Gastroesophageal sphincter (tissue), 4 donors: ENCODE data around the gene SH3PXD2B. TPM values are rescaled to one million over a fixed set of nuclear protein-coding genes. Genes with fewer than 3 reads are reported as not detected.
A peak's percentile ranks its signal among the peaks of the same experiment; 100 is the strongest.

Experiments
- ATAC-seq: fragments of 150-250 bp; one replicate; pipeline ENCODE4 v1.9.1; 2016; ENCODE audit warnings: mild to moderate bottlenecking, moderate library complexity
- H3K27ac ChIP-seq, 4 donors: fragments of 200-600 bp; sonication (generic) in 3 of 4; 1 replicate in 3 of 4; 2 replicates in 1 of 4; pipeline ENCODE4 v1.5.1; 2016 to 2019
- H3K27me3 ChIP-seq: fragments of 200-600 bp; sonication (generic); one replicate; pipeline ENCODE4 v1.5.1; 2019
- H3K36me3 ChIP-seq, 2 donors: fragments of 200-600 bp; sonication (generic); one replicate each; pipeline ENCODE4 v1.5.1; 2019; ENCODE audit warnings: control low read depth in 1 of 2
- H3K4me1 ChIP-seq, 3 donors: fragments of 200-600 bp; sonication (generic); 1 replicate in 2 of 3; 2 replicates in 1 of 3; pipeline ENCODE4 v1.5.1; 2016 to 2019; ENCODE audit warnings: control low read depth in 2 of 3
- H3K4me3 ChIP-seq, 2 donors: fragments of 200-600 bp; sonication (generic); one replicate each; pipeline ENCODE4 v1.5.1; 2019; ENCODE audit warnings: mild to moderate bottlenecking in 1 of 2, moderate library complexity in 1 of 2
- H3K9me3 ChIP-seq, 3 donors: fragments of 200-600 bp; sonication (generic); one replicate each; pipeline ENCODE4 v1.5.1; 2017 to 2019; ENCODE audit warnings: control low read depth in 2 of 3
- EP300 ChIP-seq: sonication (generic); formaldehyde crosslinking; IDR thresholded peaks from one replicate; pipeline ENCODE4 v1.6.1; 2017; ENCODE audit warnings: antibody characterized with exemption, mild to moderate bottlenecking
- POLR2A ChIP-seq, 2 donors: fragments of 450-650 bp; IDR thresholded peaks; one replicate each; pipeline ENCODE4 v1.6.1; 2017; ENCODE audit warnings: antibody characterized with exemption in 2 of 2, mild to moderate bottlenecking in 2 of 2, moderate library complexity in 1 of 2
- POLR2AphosphoS5 ChIP-seq: sonication (generic); formaldehyde crosslinking; IDR thresholded peaks from one replicate; pipeline ENCODE4 v1.6.1; 2017; ENCODE audit warnings: antibody characterized with exemption
- WGBS, 2 donors: methylation state at CpG; one replicate each; pipeline ENCODE4 v1.1.5; 2018; ENCODE audit warnings: low coverage in 1 of 2; 5-methylcytosine and 5-hydroxymethylcytosine counted together
- total RNA-seq, 4 donors: library from RNA; depleted of rRNA; stranded (reverse); fragments of >200 nt; gene quantifications; one replicate each; pipeline ENCODE4 v1.1.0, GENCODE V29; 2016
- TF ChIP-seq, protein P1 (sequence below), 4 experiments: fragments of 200-600 bp in 2 of 4; fragments of 450-650 bp in 2 of 4; sonication (generic) in 1 of 4; IDR thresholded peaks; one replicate each; pipeline ENCODE4 v1.5.1; 2017 to 2019; ENCODE audit warnings: antibody characterized with exemption in 4 of 4, mild to moderate bottlenecking in 2 of 4, moderate library complexity in 2 of 4

The SH3PXD2B gene
- total RNA-seq, 4 donors from 2014 or later = 40.2 to 80.9 (median 56.0) TPM

- no peak for TF ChIP-seq EP300
- ATAC-seq = no peak
- H3K27ac ChIP-seq = no peak overlapping the region
- WGBS, 2 donors = 87 to 100% methylated on average over 12 to 13 of the region's 14 CpGs
- H3K4me1 ChIP-seq = peaks cover 0 to 16% (median 6%) of the 10 kb centered on the region in 3 donors
- no peaks in the 10 kb centered on the region for H3K9me3 ChIP-seq
- no peak overlapping the region for H3K4me3 ChIP-seq
- H3K27me3 ChIP-seq = no peaks in the 10 kb centered on the region
- no peaks in the 10 kb centered on the region for H3K36me3 ChIP-seq
Measured at GRCh38 chr5:172492097-172492840, 37.9 kb upstream of the SH3PXD2B start.

- Histone ChIP-seq H3K4me1 (peaks cover 0 to 8% (median 0%) of the 10 kb centered on the region in 3 donors), H3K27ac (no peak overlapping the region), H3K4me3 (no peak overlapping the region), H3K9me3 (no peaks in the 10 kb centered on the region), H3K36me3 (no peaks in the 10 kb centered on the region), H3K27me3 (no peaks in the 10 kb centered on the region)
- WGBS, 2 donors = 80% methylated on average over 5 of the region's 8 CpGs; no CpG with 5 or more reads in 1 of the 2 donors
- no peak for ATAC-seq
- TF ChIP-seq, protein P1, sequence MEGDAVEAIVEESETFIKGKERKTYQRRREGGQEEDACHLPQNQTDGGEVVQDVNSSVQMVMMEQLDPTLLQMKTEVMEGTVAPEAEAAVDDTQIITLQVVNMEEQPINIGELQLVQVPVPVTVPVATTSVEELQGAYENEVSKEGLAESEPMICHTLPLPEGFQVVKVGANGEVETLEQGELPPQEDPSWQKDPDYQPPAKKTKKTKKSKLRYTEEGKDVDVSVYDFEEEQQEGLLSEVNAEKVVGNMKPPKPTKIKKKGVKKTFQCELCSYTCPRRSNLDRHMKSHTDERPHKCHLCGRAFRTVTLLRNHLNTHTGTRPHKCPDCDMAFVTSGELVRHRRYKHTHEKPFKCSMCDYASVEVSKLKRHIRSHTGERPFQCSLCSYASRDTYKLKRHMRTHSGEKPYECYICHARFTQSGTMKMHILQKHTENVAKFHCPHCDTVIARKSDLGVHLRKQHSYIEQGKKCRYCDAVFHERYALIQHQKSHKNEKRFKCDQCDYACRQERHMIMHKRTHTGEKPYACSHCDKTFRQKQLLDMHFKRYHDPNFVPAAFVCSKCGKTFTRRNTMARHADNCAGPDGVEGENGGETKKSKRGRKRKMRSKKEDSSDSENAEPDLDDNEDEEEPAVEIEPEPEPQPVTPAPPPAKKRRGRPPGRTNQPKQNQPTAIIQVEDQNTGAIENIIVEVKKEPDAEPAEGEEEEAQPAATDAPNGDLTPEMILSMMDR (IDR thresholded peaks at IDR 0.05) = no peak
- no peak for TF ChIP-seq POLR2AphosphoS5
- no peak for TF ChIP-seq EP300
- TF ChIP-seq POLR2A (IDR thresholded peaks at IDR 0.05) = no peak
Measured at GRCh38 chr5:172491481-172491880, 37.2 kb upstream of the SH3PXD2B start.

DNA sequence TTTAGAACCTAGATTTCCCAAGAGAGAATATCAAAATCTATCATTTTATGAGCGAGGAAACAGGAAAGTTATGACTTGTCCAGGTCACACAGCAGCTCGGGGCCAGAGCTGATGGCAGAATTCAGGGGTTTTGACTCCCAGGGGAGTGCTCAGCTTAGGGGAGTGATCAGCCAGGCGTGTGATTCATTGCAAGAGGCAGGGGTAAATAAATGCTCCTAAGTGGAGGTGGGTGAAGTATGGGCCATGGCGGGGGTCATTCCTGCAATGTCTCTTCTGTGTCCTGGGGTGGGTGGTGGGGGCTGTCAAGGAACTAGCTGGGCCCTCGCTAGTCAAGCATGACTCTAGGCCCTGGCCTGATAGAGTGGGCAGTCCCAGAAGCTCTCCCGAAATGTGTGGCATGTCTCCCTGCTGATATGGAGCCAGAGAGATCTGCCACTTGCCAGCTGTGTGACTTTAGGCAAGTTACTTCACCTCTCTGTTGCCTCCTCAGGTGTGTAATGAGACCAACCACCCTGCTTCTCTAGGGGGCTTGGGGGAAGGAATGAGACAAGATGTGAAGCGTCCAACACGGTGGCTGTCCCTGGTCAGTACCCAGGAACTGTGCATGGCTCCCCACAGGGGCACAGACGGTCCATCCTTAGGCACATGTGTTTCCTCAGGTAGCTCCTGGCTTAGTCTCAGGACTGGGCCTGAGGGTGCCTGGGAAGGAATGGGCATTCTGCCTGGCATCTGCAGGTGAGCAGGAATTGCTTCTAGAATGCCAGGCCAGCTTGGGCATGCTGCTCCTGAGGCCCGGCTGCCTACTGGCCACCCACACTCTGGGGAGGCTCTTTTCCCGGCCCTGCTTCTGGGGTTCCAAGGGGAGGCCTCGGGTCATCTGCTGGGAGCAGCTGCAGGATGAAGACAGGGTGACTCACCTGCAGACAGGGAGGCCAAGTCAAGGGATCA, 36.5 kb upstream of the SH3PXD2B start:
- WGBS, 2 donors = 60 to 81% methylated on average over 1 to 4 of the region's 12 CpGs

DNA sequence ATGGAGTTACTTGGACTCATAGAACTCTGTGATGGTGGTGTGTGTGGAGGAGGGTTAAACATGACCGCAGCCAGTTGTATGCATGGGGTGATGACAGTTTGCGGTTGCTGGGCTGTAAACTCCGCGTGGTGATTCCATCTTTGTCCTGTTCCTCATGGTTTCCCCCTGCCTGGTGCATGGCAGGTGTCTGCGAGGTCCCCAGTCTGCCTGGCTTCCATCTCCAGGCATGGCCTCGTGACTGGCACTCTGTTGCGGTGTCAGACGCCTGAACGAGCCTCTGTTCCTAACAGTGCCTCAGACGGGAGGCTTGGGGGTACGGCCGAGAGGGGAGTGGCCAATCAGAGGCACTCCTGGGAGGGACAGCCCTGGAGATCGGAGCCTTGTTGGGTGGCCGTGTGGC, 33.9 kb upstream of the SH3PXD2B start:
- ATAC-seq = no peak
- H3K4me1 ChIP-seq = no peaks in the 10 kb centered on the region
- TF ChIP-seq EP300 (no peak), POLR2AphosphoS5 (no peak), POLR2A (IDR thresholded peaks at IDR 0.05) (no peak)
- TF ChIP-seq, protein P1 (IDR thresholded peaks at IDR 0.05) = no peak
- H3K27me3 ChIP-seq = no peaks in the 10 kb centered on the region
- WGBS, 2 donors = 86 to 88% methylated on average over 4 of the region's 14 CpGs
- no peak overlapping the region for H3K4me3 ChIP-seq
- peak overlapping the region in 1 of 4 donors; percentile 36 for H3K27ac ChIP-seq
- no peaks in the 10 kb centered on the region for H3K36me3 ChIP-seq
- no peaks in the 10 kb centered on the region for H3K9me3 ChIP-seq

More for the DNA sequence above, 36.5 kb upstream of the SH3PXD2B start:
- no peak for TF ChIP-seq EP300
- peaks cover 0 to 8% (median 0%) of the 10 kb centered on the region in 3 donors for H3K4me1 ChIP-seq
- no peaks in the 10 kb centered on the region for H3K9me3 ChIP-seq
- no peaks in the 10 kb centered on the region for H3K27me3 ChIP-seq
- H3K4me3 ChIP-seq = no peak overlapping the region
- H3K27ac ChIP-seq = no peak overlapping the region
- ATAC-seq = no peak
- H3K36me3 ChIP-seq = no peaks in the 10 kb centered on the region

DNA sequence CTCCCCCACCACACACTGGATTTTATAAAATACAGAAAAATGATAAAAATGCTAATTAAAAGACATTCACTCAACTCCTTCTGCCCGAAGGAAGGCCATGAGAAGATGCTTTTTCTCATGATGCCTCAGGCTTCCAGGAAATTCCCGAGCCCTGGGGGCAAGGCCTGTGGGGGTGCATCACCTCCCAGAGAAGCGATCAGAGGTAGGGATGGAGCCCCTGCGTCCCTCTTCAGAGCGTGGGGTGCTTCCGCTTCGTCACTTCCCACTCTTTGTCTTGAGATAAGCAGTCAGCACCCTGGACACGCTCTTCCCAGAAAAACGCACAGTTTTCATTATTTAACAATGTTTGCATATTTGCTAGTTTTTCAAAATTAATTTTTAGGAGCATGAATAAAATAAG, 33.3 kb upstream of the SH3PXD2B start:
- Histone ChIP-seq H3K4me3 (no peak overlapping the region), H3K9me3 (no peaks in the 10 kb centered on the region), H3K27ac (peak overlapping the region in 1 of 4 donors; percentile 36), H3K36me3 (no peaks in the 10 kb centered on the region), H3K27me3 (no peaks in the 10 kb centered on the region), H3K4me1 (no peaks in the 10 kb centered on the region)
- ATAC-seq = no peak
- WGBS, 2 donors = 86 to 95% methylated on average over 4 to 8 of the region's 9 CpGs
- no peak for TF ChIP-seq POLR2AphosphoS5
- TF ChIP-seq, protein P1 (IDR thresholded peaks at IDR 0.05) = no peak
- no peak for TF ChIP-seq POLR2A (IDR thresholded peaks at IDR 0.05)
- TF ChIP-seq EP300 = no peak
